RPMI7951 (cell line): Measurements from ENCODE around the gene S100PBP. TPM values are rescaled to one million over a fixed set of nuclear protein-coding genes. Genes with fewer than 3 reads are reported as not detected.
"Not testable (repeated sequence)": the region's sequence is repeated elsewhere in the genome, so short reads cannot be mapped to it uniquely, and the experiment has no call there.

Experiments
- DNase-seq: peaks from one replicate; pipeline ENCODE4 v3.0.0-alpha.2; 2012; ENCODE audit warnings: low read depth
- total RNA-seq: library from RNA; depleted of rRNA; stranded (reverse); fragments of >200 nt; shearing (Covaris generic); gene quantifications from 2 replicates; pipeline ENCODE4 v1.2.3, GENCODE V29; 2014

The S100PBP gene
- total RNA-seq, 1 experiment from 2014 or later: 24.4 TPM

DNA sequence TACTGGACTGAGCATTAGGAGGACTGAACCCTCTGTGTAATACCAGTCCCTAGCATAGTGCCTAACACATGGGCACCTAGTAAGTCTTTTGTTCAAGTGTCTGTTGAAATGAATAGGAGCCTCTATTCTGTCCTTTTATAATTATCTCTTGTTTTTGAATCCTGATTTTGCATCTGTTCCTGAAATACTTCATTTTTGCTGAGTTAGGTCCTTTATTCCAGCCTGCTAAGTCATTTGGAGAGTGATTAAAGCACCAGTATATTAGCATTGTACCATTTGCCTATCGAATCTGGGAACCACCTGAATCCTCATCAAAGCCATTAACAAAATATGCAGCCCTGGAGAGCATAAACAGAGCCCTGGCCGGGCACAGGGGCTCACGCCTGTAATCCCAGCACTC, 32.6 kb upstream of the S100PBP start:
- no peak for DNase-seq

DNA sequence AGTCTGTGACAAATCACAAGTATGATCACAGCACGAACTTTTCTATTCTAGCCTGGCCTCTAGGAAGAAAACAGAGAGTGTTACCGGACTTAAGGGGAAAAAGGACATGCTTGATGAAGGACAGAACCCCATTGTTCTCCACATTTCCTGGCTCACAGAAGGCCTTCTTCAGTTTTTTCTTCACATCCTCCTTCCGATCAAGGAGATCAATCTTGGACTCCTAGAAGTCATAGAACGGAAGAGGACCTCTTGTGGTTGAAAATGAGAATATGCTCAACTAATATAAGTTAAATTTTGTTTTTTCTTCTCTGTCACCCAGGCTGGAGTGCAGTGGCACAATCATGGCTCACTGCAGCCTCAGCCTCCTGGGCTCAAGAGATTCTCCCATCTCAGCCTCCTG, 30.6 kb upstream of the S100PBP start:
- DNase-seq: no peak

DNA sequence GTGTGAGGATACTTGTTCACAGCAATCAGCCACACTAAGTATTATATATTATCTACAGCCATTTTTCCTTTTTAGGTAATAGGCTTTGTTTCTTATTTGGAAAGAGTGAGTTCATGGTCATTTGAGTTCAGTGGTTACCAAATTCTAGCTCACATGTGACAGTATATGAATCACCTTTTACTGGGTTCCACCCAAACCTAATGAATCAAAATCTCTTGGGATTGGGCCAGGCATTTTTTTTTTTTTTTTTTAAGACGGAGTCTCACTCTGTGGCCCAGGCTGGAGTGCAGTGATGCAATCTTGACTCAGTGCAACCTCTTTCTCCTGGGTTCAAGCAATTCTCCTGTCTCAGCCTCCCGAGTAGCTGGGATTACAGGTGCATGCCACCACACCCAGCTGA, 28.1 kb upstream of the S100PBP start:
- DNase-seq: peak; percentile 86

DNA sequence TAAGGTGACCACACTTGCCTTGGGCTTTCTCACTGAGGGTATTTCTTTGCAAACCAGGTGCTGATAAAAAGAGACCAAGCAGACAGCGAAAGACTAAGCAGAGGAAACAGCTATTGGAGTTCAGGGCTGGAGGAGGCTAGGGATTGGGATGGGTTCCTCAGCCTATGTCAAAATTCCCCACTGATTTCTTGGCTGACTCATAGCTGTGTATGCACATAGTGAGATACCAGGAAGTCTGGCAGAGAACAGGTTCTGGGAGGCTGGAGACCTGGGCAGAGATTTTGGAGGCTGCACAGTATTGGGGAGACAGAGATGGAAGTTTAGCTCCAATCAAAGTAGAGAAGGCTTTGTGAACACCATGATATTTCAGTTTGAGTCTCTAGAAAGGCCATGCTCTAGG, 25.6 kb upstream of the S100PBP start:
- peak; percentile 43 for DNase-seq

DNA sequence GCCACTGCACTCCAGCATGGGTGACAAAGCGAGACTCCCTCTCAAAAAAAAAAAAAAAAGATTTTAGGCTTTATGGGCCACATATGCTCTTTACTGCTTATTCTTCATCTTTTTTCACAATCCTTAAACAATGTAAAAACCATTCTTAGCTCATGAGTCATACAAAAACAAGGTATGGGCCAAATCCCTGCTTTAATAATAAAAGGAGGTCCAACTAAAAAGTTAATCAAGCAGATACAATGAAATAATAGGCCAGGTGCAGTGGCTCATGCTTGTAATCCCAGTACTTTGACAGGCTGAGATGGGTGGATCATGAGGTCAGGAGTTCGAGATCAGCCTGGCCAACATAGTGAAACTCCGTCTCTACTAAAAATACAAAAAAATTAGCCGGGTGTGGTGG, 21.7 kb upstream of the S100PBP start:
- DNase-seq: peak; percentile 55

DNA sequence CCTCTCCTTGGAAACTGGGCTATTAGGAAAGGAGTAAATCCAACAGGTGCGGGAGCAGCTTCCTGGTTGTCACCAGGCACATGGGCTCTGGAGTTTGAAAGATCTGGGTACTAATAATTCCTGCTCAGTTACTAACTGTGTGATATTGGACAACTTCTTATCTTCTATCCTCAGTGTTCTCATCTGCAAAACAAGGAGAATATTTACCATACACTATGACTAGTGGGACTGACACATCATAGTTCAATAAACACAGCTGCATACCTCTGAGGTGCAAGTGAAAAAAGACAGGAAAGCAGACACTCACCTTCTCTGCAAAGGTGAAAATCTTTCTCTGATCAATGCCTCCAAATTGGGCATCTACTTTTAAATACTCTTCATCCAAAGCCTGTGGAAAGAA, 20.0 kb upstream of the S100PBP start:
- DNase-seq: no peak

DNA sequence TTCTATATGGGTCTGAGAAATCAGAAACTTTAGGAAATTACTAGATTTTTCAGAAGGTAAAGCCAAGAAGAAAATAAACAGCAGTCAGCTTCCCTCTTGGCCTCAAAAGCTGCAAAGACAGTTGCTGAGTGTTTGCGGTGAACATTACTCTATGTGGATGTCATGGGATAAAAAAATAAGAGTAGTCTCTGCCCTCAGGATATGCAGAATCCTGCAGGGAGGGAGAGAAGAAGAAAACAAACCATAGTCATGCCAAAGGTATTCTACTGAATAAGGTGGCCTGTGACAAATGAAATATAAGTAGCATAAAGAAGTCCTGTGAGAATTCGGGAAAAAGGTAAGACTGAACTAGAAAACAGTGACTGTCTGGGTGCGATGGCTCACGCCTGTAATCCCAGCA, 19.3 kb upstream of the S100PBP start:
- peak; percentile 89 for DNase-seq

DNA sequence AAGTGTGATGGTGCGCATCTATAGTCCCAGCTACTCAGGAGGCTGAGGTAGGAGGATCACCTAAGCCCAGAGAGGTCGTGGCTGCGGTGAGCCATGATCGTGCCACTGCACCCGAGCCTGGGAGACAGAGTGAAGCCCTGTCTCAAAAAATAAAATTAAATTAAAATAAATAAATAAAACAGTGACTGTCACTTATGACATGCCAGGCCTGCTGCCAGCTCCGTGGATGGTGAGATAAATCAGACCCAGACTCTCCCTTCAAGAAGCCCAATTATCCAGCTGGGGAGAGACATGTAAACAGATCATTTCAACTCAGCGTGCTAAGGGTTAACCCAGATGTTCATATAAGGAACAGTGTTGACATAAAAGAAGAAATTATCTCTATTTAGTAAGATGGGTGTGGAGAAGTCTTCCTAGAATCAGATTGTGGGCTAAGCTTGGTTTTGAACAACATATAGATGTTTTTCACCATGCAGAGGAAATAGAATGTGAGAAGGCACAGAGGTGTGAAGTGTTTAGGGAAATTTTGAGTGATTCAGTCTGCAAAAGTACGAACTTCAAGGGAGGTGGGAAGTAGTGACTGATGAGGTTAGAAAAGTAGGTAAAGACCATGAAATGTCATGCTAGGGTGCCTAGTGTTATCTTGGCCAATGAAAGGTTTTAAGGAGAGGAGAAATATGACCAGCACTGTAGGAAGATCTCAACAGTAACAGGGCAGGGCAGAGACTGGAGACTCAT, 18.6 kb upstream of the S100PBP start:
- DNase-seq: no peak

DNA sequence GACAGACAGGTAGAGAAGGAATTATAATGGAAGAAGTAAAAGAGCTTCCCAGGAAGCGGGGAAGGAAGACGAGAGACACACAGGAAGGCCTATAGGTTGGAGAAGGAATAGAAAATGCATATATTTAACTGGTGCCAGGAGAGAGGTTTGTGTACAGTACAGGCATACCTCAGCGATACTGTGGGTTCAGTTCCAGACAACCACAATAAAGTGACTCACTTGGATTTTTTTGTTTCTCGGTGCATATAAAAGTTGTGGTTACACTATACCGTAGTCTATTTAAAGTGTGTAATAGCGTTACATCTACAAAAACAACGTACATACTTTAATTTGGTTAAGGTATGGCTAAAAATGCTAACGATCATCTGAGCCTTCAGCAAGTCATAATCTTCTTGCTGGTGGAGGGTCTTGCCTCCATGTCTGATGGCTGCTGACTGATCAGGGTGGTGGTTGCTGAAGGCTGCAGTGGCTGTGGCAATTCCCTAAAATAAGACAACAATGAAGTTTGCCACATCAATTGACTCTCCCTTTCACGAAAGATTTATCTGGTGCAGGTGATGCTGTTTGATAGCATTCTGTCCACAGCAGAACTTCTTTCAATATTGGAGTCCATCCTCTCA, 16.2 kb upstream of the S100PBP start:
- DNase-seq: peak; percentile 80

DNA sequence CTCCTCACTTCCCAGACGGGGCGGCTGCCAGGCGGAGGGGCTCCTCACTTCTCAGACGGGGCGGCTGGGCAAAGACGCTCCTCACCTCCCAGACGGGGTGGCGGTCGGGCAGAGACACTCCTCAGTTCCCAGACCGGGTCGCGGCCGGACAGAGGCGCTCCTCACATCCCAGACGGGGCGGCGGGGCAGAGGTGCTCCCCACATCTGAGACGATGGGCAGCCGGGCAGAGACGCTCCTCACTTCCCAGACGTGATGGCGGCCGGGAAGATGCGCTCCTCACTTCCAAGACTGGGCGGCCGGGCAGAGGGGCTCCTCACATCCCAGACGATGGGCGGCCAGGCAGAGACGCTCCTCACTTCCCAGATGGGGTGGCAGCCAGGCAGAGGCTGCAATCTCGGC, 13.0 kb upstream of the S100PBP start:
- not testable (repeated sequence) for DNase-seq

DNA sequence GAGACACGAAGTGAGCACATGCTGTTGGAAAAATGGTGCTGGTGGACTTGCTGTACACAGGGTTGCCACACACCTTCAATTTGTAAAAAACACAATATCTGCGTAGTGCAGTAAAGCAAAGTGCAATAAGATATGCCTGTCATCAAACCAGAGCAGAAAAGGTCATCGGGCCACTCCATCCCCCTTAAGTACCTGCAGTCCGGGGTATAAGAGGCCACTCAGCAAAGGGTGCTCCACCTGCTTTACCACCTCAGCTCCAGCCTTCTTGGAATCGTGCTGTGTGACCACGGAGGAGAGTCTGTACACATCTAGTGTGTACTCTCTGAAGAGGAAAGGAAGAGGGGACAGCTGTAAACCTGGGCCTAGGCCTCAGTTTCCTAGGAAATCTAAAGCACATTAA, 11.2 kb upstream of the S100PBP start:
- DNase-seq: no peak

DNA sequence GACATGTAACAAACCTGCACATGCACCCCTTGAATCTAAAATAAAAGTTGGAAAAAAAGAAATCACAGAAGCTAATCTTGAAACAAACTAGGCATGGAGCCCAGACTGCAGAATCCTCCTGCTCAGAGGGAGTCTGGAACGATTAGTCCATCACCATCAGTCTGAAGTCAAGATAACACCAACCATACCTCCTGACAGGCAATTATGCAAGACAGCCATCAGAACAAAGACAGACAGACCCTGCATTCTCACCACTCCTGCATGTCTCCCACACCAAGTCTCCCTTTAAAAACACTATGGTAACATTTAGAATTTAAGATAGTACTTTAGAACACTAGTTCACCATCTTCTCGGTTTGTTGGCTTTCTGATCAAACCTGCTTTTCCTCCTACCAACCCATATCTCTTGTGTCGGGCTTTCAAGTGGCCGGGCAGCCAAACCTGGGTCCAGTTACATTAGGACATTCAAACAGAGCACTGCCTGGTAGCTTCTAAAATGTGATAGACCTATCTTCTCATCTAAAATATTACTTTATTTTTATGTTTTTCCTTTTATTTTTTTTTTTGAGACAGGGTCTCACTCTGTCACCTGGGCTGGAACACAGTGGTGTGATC, 10.4 kb upstream of the S100PBP start:
- no peak for DNase-seq

DNA sequence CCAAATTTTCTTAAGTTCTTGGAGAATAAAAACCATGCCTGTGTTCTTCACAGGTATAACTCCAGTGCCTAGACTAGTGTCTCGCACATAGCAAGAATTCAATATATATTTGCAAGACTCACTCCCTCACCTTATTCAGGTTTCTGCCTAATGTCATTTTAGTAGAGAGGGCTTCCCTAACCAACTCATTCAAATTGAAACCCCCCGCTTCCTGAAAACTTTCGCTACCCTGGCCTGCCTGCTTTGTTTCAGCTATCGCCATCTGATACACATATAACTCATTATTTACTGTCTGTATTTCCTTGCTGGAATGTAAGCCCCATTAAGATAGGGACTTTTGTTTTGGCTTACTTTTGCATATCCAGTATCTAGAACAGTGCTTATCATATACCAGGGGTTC, 8.9 kb upstream of the S100PBP start:
- DNase-seq: no peak

DNA sequence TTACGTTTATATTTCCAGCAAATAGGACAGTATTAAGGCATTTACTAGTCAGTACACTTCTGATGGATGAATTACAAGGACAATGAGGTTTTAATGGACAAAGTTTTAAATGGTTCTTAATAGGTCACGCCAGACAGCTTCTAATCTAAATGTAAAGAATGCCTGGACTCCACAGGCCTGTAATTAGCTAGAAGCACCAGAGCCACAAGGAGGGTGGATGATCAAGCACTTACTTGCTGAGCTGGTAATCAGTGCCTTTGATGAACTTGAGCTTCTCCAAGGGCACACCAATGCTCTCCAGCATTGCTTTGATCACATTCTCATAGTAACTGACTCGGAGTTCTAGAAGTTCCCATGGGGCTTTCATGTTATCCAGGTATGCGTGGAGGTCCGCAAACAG, 7.1 kb upstream of the S100PBP start:
- no peak for DNase-seq

DNA sequence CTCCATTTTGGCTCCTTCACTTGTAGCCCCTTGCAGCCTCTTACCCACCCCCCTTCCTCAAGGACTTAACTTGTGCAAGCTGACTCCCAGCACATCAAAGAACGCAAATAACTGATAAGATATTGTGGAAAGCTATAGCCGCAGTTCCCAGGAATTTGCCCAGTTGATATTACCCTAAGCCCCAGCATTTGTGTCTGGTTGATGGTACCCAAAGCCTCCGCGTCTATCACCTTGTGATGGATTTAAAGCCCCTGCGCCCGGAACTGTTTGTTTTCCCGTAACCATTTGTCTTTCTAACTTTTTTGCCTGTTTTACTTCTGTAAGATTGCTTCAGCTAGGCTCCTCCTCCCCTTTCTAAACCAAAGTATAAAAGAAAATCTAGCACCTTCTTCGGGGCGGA, 6.2 kb upstream of the S100PBP start:
- DNase-seq: no peak

DNA sequence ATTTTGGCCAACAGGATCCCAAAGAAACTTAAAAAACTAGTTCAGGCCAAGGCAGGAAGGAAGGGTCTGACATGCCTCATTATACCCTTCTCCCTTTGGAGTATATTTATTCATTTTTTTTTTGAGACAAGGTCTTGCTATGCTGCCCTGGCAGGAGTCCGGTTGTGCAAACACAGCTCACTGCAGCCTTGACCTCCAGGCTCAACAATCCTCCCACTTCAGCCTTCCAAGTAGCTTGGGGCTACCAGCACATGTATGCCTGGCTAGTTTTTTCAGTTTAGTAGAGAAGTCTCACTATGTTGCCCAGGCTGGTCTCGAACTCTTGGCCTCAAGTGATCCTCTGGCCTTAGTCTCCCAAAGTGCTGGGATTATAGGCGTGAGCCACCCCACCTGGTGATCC, 5.5 kb upstream of the S100PBP start:
- DNase-seq: no peak

DNA sequence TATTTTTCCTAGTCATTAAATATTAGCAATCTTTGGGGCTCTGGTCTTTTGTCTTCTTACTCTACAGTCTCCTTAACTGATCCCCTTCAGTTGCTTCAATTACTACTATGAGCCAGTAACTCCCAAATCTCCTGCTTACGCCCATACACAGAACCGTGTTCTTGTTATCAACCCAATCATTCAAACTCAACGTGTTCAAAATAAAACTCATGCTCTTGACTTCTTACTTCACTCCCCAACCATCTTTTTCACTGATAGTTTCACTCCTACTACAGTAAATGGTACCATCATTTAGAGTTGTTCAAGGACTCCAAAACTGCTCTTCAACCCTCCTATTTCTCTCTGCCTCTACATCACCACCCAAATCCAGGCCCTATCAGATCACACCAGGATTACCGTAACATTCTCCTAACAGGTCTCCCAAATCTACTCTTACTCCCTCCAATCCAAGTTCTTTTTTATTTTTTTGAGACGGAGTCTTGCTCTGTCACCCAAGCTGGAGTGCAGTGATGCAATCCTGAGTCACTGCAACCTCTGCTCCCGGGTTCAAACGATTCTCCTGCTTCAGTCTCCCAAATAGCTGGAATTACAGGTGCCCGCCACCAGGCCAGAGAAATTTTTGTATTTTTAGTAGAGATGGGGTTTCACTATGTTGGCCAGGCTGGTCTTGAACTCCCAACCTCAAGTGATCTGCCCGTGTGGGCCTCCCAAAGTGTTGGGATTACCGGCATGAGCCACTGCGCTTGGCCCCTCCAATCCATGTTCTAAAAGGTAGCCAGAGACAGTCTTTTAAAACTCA, 3.3 kb upstream of the S100PBP start:
- DNase-seq: peak; percentile 59

DNA sequence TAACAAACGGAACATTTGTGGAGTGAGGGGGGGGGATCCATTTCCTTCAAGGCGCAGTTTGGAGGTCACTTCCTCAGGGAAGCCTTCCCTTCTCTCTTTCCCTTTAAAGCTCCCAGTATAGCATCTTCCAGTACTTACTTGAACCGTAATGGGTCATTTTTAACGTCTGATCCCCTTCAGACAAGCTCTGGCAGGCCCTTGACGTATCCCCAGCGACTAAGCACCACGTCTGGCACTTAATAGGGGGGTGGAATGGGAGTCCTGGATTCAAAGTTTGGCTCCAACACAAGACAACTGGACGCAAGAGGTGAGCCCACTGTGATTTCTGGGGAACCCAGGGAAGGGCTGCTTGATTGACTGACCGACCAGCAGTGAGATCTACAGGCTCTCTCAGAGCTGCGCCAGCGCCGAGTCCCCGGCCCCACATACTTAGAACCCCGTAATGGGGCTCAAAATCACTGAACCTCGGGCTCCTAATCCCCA, 736 bp upstream of the S100PBP start:
- peak; percentile 37 for DNase-seq

DNA sequence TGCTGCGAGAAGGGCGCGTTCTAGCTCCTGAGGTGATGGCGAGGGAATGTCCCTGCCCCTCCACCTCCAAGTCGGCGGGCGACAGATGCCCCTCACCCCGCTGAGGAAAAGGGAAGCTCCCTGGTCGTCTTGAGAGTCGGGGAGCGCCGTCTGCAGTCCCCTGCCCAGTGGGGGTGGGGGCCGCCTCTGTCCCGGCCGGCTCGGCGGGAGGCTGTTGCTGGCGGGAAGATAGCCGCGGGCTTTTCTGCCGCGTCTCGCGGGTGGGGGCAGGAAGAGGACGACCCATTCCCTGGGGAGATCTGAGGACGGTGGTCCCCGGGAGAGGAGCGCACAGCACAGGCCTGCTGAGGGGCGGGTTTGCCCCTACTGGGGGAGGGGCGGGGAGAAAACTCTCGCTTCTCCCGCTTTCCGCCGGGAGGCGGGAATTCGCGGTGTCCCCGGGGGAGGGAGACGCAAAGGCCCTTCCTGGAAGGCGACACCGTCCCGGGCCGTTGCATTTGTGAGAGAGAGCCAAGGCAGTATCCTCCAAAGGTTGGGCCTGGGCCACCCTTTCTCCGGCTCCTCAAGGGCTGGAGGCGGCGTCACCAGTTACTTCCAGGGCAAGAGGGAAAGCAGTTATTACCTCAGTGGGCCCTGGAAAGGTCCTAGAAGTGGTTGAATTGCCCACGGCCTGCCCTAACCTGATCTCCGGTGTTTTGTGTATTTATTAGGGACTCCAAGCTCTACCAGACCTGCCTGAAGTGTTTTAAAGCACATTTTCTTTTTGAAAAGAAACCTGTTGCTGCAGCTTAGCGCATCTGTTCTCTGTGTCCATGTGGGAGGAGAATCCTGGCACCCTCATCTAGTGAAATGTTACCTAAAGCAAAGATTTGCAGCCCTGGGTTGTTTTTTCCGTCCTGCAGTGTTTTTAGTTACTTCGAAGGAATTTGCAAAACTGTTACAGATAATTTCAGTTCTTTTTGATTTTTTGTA, 648 bp downstream of the S100PBP start:
- peak; percentile 83 for DNase-seq

DNA sequence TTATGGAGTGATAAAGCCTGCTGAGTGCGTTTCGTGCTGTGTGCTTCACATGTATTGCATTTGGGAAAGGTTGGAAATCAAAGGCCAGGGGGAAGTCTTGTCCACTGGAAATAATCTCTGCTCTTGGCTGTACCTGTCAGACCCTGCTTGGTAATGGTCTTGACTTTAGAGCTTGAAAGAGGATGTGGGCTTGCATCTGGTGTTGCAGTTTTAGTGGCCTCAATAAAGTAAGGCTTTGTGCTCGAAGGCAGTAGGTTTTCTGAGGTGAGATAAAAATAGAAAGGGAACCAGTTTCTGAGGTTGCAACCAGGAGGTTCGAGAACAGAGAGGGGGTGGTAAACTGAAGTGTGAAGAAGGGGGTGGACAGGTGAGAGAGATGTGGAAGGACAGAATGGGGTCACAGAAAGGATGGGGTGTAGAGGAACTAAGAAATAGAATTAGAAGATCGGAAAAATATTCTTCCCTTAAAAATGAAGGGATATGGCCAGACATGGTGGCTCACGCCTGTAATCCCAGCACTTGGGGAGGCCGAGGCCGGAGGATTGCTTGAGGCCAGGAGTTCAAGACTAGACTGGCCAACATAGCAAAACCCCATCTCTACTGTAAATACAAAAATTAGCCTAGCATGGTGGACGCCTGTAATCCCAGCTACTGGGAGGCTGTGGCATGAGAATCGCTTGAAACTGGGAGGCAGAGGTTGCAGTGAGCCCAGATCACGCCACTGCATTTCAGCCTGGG, 1.5 kb downstream of the S100PBP start:
- no peak for DNase-seq
